Gastroesophageal sphincter (tissue), 3 donors: ENCODE measurements around the gene LDLRAD4.

Experiments
- EP300 ChIP-seq: sonication (generic); formaldehyde crosslinking; IDR thresholded peaks from one replicate; pipeline ENCODE4 v1.6.1; 2017; ENCODE audit warnings: antibody characterized with exemption, mild to moderate bottlenecking
- POLR2A ChIP-seq, 2 donors: fragments of 450-650 bp; IDR thresholded peaks; one replicate each; pipeline ENCODE4 v1.6.1; 2017; ENCODE audit warnings: antibody characterized with exemption in 2 of 2, mild to moderate bottlenecking in 2 of 2, moderate library complexity in 1 of 2
- POLR2AphosphoS5 ChIP-seq: sonication (generic); formaldehyde crosslinking; IDR thresholded peaks from one replicate; pipeline ENCODE4 v1.6.1; 2017; ENCODE audit warnings: antibody characterized with exemption
- TF ChIP-seq, protein P1 (sequence below), 4 experiments: fragments of 200-600 bp in 2 of 4; fragments of 450-650 bp in 2 of 4; sonication (generic) in 1 of 4; IDR thresholded peaks; one replicate each; pipeline ENCODE4 v1.5.1; 2017 to 2019; ENCODE audit warnings: antibody characterized with exemption in 4 of 4, mild to moderate bottlenecking in 2 of 4, moderate library complexity in 2 of 4

DNA sequence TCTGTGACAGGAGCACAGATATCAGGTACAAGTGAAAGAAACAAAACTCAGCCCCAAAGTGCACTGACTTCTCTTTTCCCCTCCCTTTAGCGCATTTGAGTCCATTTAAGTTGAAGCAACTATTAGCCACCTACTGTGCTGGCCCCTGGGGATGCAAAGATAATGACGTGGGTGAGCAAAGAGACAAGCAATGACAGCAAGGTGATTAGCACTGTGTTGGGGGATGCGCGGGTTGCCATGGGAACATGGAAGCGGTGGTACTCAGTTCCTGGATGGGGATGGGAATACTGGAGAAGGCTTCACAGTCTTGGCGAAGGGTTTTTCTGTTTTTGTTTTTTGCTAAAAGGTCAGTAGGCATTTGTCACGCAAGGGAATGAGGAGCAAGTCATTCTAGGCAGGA, 205.8 kb downstream of the LDLRAD4 start:
- TF ChIP-seq, protein P1, sequence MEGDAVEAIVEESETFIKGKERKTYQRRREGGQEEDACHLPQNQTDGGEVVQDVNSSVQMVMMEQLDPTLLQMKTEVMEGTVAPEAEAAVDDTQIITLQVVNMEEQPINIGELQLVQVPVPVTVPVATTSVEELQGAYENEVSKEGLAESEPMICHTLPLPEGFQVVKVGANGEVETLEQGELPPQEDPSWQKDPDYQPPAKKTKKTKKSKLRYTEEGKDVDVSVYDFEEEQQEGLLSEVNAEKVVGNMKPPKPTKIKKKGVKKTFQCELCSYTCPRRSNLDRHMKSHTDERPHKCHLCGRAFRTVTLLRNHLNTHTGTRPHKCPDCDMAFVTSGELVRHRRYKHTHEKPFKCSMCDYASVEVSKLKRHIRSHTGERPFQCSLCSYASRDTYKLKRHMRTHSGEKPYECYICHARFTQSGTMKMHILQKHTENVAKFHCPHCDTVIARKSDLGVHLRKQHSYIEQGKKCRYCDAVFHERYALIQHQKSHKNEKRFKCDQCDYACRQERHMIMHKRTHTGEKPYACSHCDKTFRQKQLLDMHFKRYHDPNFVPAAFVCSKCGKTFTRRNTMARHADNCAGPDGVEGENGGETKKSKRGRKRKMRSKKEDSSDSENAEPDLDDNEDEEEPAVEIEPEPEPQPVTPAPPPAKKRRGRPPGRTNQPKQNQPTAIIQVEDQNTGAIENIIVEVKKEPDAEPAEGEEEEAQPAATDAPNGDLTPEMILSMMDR (IDR thresholded peaks at IDR 0.05): no peak
- TF ChIP-seq POLR2A (IDR thresholded peaks at IDR 0.05): no peak
- no peak for TF ChIP-seq POLR2AphosphoS5
- TF ChIP-seq EP300: no peak
